CD4-positive, alpha-beta T cell treated with Interleukin-17A for 4 hours (primary cell): ENCODE results near the gene SECTM1.
A peak's percentile ranks its signal among the peaks of the same experiment; 100 is the strongest.
"Not testable (repeated sequence)": the region's sequence is repeated elsewhere in the genome, so short reads cannot be mapped to it uniquely, and the experiment has no call there.

ENCODE experiments used
- DNase-seq: peaks from one replicate; pipeline ENCODE4 v3.0.0-alpha.2; 2020; ENCODE audit warnings: mixed read lengths

SECTM1 gene

GRCh38 chr17:82367724-82368524 is 34.4 kb upstream of the SECTM1 start:
- no peak for DNase-seq

GRCh38 chr17:82366749-82367148 is 33.2 kb upstream of the SECTM1 start:
- no peak for DNase-seq

- no peak for DNase-seq
Measured at GRCh38 chr17:82365606-82366295, 32.2 kb upstream of the SECTM1 start.

GRCh38 chr17:82361885-82362633 is 28.5 kb upstream of the SECTM1 start:
- DNase-seq: no peak

GRCh38 chr17:82359451-82360074 is 26.0 kb upstream of the SECTM1 start:
- not testable (repeated sequence) for DNase-seq

GRCh38 chr17:82358465-82359350 is 25.1 kb upstream of the SECTM1 start, which contains the start of gene TEX19:
TEX19 (plus strand) TSS chr17:82359247; CDS start chr17:82362151, 2,904 bp downstream.
- no peak for DNase-seq

GRCh38 chr17:82357394-82357793 is 23.8 kb upstream of the SECTM1 start:
- DNase-seq: no peak

GRCh38 chr17:82356845-82357355 is 23.3 kb upstream of the SECTM1 start:
- no peak for DNase-seq

GRCh38 chr17:82355770-82356427 is 22.3 kb upstream of the SECTM1 start:
- no peak for DNase-seq

- DNase-seq: no peak
Measured at GRCh38 chr17:82354804-82355308, 21.3 kb upstream of the SECTM1 start.

- no peak for DNase-seq
Measured at GRCh38 chr17:82353484-82353883, 19.9 kb upstream of the SECTM1 start.

- DNase-seq: peak; percentile 91
Measured at GRCh38 chr17:82351713-82352488, 18.3 kb upstream of the SECTM1 start.

- no peak for DNase-seq
Measured at GRCh38 chr17:82351254-82351712, 17.7 kb upstream of the SECTM1 start.

GRCh38 chr17:82350182-82351030 is 16.8 kb upstream of the SECTM1 start:
- DNase-seq: peak; percentile 51

GRCh38 chr17:82349287-82349701 is 15.7 kb upstream of the SECTM1 start:
- no peak for DNase-seq

GRCh38 chr17:82348866-82349265 is 15.3 kb upstream of the SECTM1 start:
- DNase-seq: no peak

GRCh38 chr17:82348434-82348833 is 14.9 kb upstream of the SECTM1 start:
- no peak for DNase-seq

GRCh38 chr17:82347994-82348393 is 14.4 kb upstream of the SECTM1 start:
- not testable (repeated sequence) for DNase-seq
